ENCODE data around the gene TRIM8.

GRCh38 chr10:102654969-102655368, 10.7 kb downstream of the TRIM8 start:
- no peak for TF ChIP-seq POLR2A (IDR thresholded peaks at IDR 0.05; ENCODE audit: low read length)
- TF ChIP-seq GATA1 (IDR thresholded peaks at IDR 0.05; ENCODE audit: low read depth, low read length): no peak
